ENCODE measurements around the gene CARD10.
A peak's percentile ranks its signal among the peaks of the same experiment; 100 is the strongest.

Gene CARD10

GRCh38 chr22:37519268-37520195, at the start of gene CARD10:
CARD10 (minus strand) TSS chr22:37519415; CDS start chr22:37519200, 215 bp downstream.
- DNase-seq (ENCODE audit: low read depth): peak; percentile 37

GRCh38 chr22:37568448-37569008, 49.3 kb upstream of the CARD10 start:
- DNase-seq (ENCODE audit: low read depth): no peak

DNA sequence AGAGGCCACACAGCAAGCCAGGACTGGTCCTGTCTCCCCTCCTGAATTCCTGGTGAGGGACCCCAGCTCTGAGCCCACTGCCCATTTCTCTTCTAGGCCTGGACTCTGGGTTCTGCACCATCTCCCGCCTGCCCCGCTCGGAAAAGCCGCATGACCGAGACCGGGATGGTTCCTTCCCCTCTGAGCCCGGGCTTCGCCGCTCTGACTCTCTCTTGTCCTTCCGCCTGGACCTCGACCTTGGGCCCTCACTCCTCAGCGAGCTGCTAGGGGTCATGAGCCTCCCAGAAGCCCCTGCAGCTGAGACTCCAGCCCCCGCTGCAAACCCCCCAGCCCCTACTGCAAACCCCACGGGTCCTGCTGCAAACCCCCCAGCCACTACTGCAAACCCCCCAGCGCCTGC, 48.8 kb upstream of the CARD10 start:
- no peak for DNase-seq (ENCODE audit: low read depth)

- DNase-seq (ENCODE audit: low read depth): peak; percentile 56
Observed at GRCh38 chr22:37566903-37567798, 47.9 kb upstream of the CARD10 start.

GRCh38 chr22:37566329-37566837, 47.2 kb upstream of the CARD10 start:
- no peak for DNase-seq (ENCODE audit: low read depth)

- no peak for DNase-seq (ENCODE audit: low read depth)
Observed at GRCh38 chr22:37565830-37566229, 46.6 kb upstream of the CARD10 start.

GRCh38 chr22:37564111-37564711, 45.0 kb upstream of the CARD10 start:
- DNase-seq (ENCODE audit: low read depth): peak; percentile 22

DNA sequence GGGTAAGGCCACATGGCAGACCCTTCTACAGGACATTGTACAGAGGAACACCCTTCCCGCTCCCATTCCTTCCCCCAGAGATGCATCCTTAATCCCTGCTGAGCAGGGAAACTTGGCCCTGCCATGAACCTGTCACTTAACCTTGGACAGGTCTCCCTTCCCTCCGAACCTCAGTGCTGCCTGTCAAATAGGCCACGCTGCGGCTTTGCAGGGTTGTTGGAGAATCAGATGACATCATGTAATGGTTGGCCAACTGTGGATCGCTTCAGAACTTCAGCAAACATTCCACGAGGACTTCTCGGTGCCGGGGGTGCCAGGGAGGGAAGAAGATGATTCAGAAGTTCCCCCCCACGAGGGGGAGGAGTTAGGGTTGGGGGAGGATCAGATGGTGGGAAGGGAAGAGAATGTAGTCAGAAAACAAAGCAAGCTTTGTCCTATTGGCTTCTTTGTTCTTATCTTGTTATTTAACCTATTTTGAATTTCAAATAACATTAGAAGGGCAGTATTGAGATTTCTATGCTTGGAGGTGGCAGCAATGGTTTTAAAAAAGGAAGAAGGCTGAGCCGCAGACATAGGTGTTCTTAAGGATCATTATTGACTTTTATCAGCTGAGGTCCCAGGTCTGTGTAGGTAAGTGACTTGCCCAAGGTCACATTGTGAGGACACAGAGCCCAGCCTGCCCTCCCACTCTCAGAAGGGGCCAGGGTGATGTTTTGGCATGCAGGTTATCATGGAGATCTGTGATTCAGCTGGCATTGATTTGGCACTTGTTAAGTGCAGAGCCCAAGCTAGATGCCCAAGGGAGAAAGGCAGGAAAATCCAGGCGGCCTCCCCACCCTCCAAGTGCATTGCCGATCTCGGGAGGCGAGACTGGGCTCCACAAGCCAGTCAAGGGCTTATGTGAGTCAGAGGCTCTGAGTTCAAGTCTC, 44.2 kb upstream of the CARD10 start:
- DNase-seq (ENCODE audit: low read depth): peak; percentile 98

- no peak for DNase-seq (ENCODE audit: low read depth)
Observed at GRCh38 chr22:37562049-37562875, 43.0 kb upstream of the CARD10 start.

DNA sequence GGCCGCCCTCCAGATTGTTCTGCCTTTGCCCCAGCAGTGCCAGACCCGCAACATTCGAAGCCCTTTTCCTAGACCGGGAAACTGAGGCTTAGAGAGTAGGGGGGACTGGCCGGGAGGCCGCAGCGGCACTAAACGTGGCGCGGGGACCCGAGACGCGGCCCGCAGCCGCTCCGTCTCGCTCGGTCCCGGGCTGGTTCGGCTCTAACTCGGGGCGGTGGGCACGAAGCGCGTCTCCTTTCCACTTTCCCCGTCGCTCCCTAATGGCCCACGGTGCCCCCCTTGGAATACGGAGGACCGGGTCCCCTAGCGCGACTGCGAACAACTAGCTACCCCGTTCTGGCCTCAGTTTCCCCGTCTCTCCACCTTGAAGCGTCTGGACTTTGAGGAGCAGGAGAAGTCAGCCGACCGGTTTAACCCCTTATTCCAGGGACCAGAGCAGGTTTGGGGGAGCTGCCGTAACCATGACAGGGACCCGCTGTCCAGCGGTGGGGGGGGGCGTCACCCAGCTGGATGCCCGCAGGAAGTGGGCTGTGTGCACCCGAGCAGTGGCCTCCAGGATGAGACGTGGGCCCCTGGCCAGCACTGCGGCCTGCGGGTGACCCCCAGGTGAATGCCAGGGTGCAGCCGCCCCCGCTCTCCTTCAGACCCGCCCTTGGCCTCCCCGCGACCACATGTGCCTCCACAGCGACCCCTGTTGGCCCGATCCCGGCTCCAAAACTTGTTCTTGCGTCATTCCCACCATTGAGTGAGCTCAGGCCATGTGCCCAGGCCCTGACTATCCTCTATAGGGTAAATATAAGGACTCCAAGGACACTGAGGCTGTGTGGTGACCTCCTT, 42.2 kb upstream of the CARD10 start:
- DNase-seq (ENCODE audit: low read depth): peak; percentile 86

GRCh38 chr22:37560608-37561211, 41.5 kb upstream of the CARD10 start:
- DNase-seq (ENCODE audit: low read depth): peak; percentile 86

DNA sequence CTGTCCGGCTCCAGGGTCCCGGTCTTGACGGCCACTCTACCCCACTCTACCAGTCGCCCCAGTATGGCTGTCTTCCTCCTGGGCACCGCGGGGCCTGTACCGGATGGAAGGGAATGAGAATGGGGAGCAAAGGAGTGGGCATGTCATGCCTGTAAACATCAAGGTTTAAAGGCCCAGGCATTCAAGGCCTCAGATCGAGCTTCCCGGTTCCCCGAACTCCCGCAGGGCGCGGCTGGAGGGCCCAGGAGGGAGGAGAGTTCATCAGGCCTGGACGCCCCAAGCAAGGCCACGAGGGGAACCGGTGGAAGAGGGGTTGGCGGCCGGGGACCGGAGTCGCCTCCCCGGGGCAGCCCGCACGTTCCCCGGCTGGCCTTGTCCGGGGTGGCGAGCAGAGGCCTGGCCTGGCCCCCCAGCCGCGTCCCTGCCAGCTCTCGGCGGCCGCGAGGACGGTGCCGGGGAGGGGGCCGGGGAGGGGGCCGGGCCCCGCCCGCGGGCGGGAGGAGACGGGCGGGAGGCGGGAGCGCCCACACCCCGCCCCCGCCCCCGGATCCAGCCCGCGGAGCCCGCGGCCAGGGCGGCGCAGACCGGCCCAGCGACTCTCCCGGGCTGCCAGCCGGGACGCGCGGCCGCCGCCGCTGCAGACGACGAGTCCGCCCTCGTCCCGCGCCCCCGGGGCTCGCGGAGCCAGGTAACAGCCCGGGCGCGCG, 40.8 kb upstream of the CARD10 start, which contains the start of gene CDC42EP1:
CDC42EP1 (plus strand) TSS at position 580 of the 707 bp plus-strand sequence. CDS start 5,870 bp downstream, outside the sequence.
- DNase-seq (ENCODE audit: low read depth): peak; percentile 72

GRCh38 chr22:37559521-37559900, 40.3 kb upstream of the CARD10 start:
- no peak for DNase-seq (ENCODE audit: low read depth)

DNA sequence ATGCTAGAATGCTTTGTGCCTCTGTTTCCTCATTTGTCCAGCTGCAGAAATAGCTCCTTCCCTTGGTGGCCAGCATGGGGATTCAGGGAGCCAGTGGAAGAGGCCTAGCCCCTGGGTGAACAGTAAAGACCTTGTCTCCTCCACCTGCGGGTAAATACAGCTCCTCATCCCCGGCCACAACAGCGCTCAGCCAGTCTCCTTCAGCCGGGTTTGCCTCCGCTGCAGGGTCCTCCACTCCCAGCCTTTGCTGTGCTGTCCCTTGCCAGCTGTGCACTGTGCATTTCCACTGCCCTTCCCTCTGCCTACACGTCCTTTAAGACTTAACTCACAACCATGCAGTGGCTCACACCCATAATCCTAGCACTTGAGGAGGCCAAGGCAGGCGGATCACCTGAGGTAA, 39.6 kb upstream of the CARD10 start:
- DNase-seq (ENCODE audit: low read depth): no peak

DNA sequence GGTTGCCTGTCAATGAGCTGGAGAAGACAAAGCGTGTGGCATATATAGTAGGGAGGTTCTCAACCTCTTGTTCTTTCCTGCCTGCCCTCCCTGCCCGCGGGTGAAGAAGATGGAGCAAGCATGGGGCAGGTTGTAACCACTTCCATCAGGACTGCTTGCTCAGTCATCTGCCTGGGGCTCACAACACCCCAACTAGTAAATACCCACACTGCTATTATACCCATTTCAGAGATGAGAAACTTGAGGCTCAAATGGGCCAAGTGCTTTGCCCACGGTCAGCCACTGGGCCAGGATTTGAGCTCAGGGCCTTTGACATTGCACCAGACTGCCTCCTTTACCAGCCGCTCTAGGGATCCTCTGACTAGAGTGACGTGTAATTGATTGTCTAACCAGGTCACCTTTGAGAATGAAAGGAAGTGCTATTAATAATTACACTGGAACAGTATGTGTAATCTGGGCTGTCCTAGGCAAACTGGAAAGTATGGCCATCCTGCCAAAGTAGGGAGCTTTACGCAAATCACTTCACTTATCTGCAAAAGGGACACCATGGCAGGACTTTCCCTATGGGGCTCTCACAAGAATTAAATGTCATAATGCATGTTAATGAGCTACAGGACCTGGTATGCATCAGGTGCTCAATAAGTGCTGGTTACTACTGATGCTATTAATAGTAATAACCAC, 38.2 kb upstream of the CARD10 start:
- no peak for DNase-seq (ENCODE audit: low read depth)

DNA sequence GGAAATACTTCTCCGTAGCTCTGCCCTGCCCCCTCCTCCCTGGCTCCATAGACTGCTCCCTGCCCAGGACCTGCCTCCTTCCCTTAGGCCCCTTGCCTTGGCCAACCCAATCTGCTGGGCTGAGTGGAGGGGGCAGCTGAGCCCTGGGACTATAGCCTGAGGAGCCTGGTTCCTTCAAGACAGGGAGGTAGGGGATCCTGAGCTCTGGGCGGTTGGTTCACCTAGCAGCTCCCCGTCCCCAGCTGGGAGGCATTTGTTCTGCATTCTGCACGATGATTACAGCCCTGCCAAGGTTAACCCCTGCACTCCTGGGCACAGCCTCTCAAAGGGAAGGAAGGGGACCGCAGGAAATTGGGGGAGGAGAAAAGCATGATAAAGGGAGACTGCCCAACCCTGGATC, 37.5 kb upstream of the CARD10 start:
- no peak for DNase-seq (ENCODE audit: low read depth)

GRCh38 chr22:37555029-37555428, 35.8 kb upstream of the CARD10 start:
- DNase-seq (ENCODE audit: low read depth): no peak

All from EH (cell line).